HL-60 (cell line): ENCODE measurements around the gene MRPS21.

Experiments
- DNase-seq, 2 experiments: peaks; one replicate each; pipeline ENCODE4 v3.0.0-alpha.2; 2010 to 2020; ENCODE audit warnings: low read depth in 1 of 2, low spot score in 1 of 2
- H3K27ac ChIP-seq: fragments of 250-450 bp; sonication (Bioruptor Pico); replicated peaks from 2 replicates; pipeline ENCODE4 v1.5.1; 2020; ENCODE audit warnings: mild to moderate bottlenecking, moderate library complexity
- H3K27me3 ChIP-seq: fragments of 250-450 bp; sonication (Bioruptor Pico); 2 replicates; pipeline ENCODE4 v1.5.1; 2021; ENCODE audit warnings: mild to moderate bottlenecking, moderate library complexity; ENCODE audit not compliant: insufficient read depth, poor library complexity, severe bottlenecking
- H3K4me3 ChIP-seq: replicated peaks from 2 replicates; pipeline ENCODE4 v1.5.1; 2011; ENCODE audit warnings: mild to moderate bottlenecking, control low read depth, low read length; ENCODE audit not compliant: insufficient read depth
- CTCF ChIP-seq: IDR thresholded peaks from one replicate; pipeline ENCODE4 v1.5.1; 2011; ENCODE audit warnings: low read length, control low read depth, inconsistent platforms; ENCODE audit not compliant: insufficient read depth
- GABPA ChIP-seq: IDR thresholded peaks from 2 replicates; pipeline ENCODE4 v1.6.1; 2012; ENCODE audit warnings: low read depth
- POLR2AphosphoS5 ChIP-seq: IDR thresholded peaks from 2 replicates; pipeline ENCODE4 v1.6.1; 2012; ENCODE audit warnings: low read depth
- SPI1 ChIP-seq: IDR thresholded peaks from 2 replicates; pipeline ENCODE4 v1.6.1; 2012; ENCODE audit warnings: low read depth, mild to moderate bottlenecking, borderline replicate concordance
- TF ChIP-seq, protein P1 (sequence below): IDR thresholded peaks from 2 replicates; pipeline ENCODE4 v1.6.1; 2012; ENCODE audit warnings: low read depth; ENCODE audit not compliant: insufficient replicate concordance

The MRPS21 gene

GRCh38 chr1:150256554-150257341, 36.9 kb upstream of the MRPS21 start:
- no peak overlapping the region for H3K27ac ChIP-seq
- TF ChIP-seq GABPA (no peak), SPI1 (no peak), POLR2AphosphoS5 (no peak), CTCF (no peak)
- TF ChIP-seq, protein P1, sequence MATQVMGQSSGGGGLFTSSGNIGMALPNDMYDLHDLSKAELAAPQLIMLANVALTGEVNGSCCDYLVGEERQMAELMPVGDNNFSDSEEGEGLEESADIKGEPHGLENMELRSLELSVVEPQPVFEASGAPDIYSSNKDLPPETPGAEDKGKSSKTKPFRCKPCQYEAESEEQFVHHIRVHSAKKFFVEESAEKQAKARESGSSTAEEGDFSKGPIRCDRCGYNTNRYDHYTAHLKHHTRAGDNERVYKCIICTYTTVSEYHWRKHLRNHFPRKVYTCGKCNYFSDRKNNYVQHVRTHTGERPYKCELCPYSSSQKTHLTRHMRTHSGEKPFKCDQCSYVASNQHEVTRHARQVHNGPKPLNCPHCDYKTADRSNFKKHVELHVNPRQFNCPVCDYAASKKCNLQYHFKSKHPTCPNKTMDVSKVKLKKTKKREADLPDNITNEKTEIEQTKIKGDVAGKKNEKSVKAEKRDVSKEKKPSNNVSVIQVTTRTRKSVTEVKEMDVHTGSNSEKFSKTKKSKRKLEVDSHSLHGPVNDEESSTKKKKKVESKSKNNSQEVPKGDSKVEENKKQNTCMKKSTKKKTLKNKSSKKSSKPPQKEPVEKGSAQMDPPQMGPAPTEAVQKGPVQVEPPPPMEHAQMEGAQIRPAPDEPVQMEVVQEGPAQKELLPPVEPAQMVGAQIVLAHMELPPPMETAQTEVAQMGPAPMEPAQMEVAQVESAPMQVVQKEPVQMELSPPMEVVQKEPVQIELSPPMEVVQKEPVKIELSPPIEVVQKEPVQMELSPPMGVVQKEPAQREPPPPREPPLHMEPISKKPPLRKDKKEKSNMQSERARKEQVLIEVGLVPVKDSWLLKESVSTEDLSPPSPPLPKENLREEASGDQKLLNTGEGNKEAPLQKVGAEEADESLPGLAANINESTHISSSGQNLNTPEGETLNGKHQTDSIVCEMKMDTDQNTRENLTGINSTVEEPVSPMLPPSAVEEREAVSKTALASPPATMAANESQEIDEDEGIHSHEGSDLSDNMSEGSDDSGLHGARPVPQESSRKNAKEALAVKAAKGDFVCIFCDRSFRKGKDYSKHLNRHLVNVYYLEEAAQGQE: no peak
- H3K4me3 ChIP-seq: no peak overlapping the region
- peak in 1 of 2 experiments; percentile 34 for DNase-seq
- H3K27me3 ChIP-seq: peaks cover 4% of the 10 kb centered on the region

DNA sequence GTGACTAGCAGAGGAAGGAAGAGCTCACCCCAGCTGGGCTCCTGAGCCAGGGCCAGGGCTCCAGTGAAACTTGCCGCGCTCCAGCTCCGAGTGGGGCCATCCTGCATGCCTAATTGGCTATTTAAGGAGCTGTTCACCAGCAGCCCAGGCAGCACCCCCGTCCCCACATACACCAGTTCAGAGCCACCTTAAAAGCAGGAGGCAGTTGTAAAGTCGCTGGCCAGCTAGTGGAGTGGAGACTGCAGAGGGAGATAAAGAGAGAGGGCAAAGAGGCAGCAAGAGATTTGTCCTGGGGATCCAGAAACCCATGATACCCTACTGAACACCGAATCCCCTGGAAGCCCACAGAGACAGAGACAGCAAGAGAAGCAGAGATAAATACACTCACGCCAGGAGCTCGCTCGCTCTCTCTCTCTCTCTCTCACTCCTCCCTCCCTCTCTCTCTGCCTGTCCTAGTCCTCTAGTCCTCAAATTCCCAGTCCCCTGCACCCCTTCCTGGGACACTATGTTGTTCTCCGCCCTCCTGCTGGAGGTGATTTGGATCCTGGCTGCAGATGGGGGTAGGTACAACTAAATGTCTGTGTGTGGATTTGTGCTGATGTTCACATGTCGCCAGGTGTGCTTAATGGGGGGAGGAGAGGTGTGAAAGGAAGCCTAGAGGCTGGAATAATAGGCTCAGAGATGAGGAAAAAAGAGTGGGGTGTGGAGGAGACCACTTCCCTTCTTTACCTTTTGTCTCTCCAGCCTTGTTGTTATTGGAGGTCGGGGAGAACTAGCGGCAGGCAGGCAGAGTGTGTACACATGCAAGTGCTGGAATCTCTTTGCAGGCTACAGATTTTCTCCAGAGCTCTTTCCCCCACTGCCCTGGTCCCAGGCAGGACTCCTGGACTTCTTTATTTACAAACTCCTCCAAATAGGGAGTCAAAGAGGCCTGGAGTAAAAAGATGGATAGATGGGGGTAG, 35.8 kb upstream of the MRPS21 start, which contains the start of gene CA14:
Gene CA14 (plus strand): TSS at position 151 of the 962 bp plus-strand sequence. CDS start 355 bp downstream, at position 506.
- no peak for DNase-seq
- no peak for TF ChIP-seq POLR2AphosphoS5
- Histone ChIP-seq H3K27ac (no peak within 1 kb of the TSS), H3K4me3 (no peak within 1 kb of the TSS), H3K27me3 (peaks cover 4% of the 10 kb centered on the region)

DNA sequence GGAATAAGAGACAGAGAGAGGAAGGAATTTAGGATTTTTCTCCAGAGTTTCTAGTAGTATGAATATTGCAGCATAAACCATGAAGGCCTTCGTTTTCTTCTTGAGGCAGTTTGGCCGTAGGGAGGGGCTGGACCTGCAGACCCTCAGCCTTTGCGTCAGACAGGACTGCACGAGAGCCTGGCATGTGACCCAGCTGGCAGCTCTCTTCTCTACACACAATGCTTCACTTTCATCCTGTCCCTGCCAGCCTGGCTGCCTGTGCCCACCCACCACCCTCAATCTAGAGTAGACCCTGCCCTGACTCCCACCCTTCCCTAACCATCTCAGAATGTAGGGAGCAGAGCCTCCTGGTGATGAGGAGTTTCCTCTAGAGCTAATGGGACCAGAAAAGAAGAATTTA, 34.4 kb upstream of the MRPS21 start:
- no peak overlapping the region for H3K4me3 ChIP-seq
- no peak for DNase-seq
- no peak overlapping the region for H3K27ac ChIP-seq
- TF ChIP-seq POLR2AphosphoS5 (no peak), SPI1 (no peak), CTCF (no peak), GABPA (no peak)
- TF ChIP-seq, protein P1: no peak
- H3K27me3 ChIP-seq: peaks cover 4% of the 10 kb centered on the region
